SH-SY5Y (cell line): ENCODE measurements around the gene CHP2.

Source experiments
- GATA2 ChIP-seq: IDR thresholded peaks from 2 replicates; pipeline ENCODE4 v1.6.1; 2011; ENCODE audit warnings: mild to moderate bottlenecking, low read depth, low read length
- GATA3 ChIP-seq: IDR thresholded peaks from 2 replicates; pipeline ENCODE4 v1.6.1; 2011; ENCODE audit warnings: low read depth, mild to moderate bottlenecking, low read length, moderate library complexity

DNA sequence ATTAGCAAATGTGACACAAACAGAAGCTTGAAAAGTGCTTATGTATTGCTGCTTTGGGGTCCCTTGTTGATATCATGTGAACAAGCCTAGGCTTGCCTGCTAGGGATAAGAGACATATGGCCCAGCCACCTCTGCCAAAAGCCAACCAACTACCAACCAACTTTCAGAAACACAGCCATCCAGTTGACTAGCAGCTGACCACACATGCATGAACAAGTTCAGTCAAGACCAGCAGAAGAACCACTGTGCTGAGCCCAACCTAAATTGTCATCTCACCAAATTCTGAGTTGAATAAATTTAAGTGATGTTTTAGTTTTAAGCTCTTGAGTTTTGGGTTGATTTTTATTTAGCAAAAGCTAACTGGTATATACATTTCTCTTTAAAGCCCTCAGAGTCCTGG lies 45.3 kb upstream of the CHP2 start:
- TF ChIP-seq GATA3 (no peak), GATA2 (no peak)
